Germinal center (tissue), 1 donor: ENCODE results near the gene TARS2.

Source experiments
- DNase-seq: peaks from one replicate; pipeline ENCODE4 v3.0.0; 2012; ENCODE audit warnings: mixed read lengths, low spot score

The TARS2 gene

GRCh38 chr1:150486966-150487762 is at the start of gene TARS2:
Gene TARS2 (plus strand): TSS chr1:150487419. CDS start chr1:150487451, 32 bp downstream.
- DNase-seq: peak; percentile 97

- DNase-seq: no peak
Observed at GRCh38 chr1:150441121-150441520, 46.1 kb upstream of the TARS2 start.

- no peak for DNase-seq
Observed at GRCh38 chr1:150444232-150444631, 43.0 kb upstream of the TARS2 start.

GRCh38 chr1:150456146-150456647 is 31.0 kb upstream of the TARS2 start:
- no peak for DNase-seq

- peak; percentile 77 for DNase-seq
Observed at GRCh38 chr1:150464422-150464826, 22.8 kb upstream of the TARS2 start.

- no peak for DNase-seq
Observed at GRCh38 chr1:150466964-150467363, 20.3 kb upstream of the TARS2 start.

GRCh38 chr1:150469291-150469690 is 17.9 kb upstream of the TARS2 start:
- no peak for DNase-seq

- DNase-seq: no peak
Observed at GRCh38 chr1:150472601-150473200, 14.5 kb upstream of the TARS2 start.

- no peak for DNase-seq
Observed at GRCh38 chr1:150473659-150474058, 13.6 kb upstream of the TARS2 start.

- DNase-seq: no peak
Observed at GRCh38 chr1:150474869-150475268, 12.3 kb upstream of the TARS2 start.

GRCh38 chr1:150476754-150477153 is 10.5 kb upstream of the TARS2 start:
- DNase-seq: no peak

- DNase-seq: no peak
Observed at GRCh38 chr1:150477320-150477719, 9.9 kb upstream of the TARS2 start.

- no peak for DNase-seq
Observed at GRCh38 chr1:150477733-150478132, 9.5 kb upstream of the TARS2 start.

GRCh38 chr1:150479370-150479769 is 7.8 kb upstream of the TARS2 start:
- DNase-seq: no peak

- DNase-seq: no peak
Observed at GRCh38 chr1:150479927-150480352, 7.3 kb upstream of the TARS2 start.

GRCh38 chr1:150484431-150484830 is 2.8 kb upstream of the TARS2 start:
- DNase-seq: no peak

GRCh38 chr1:150484861-150485260 is 2.4 kb upstream of the TARS2 start:
- DNase-seq: no peak

GRCh38 chr1:150487763-150488115 is 520 bp downstream of the TARS2 start:
- no peak for DNase-seq

GRCh38 chr1:150493175-150493574 is 6.0 kb downstream of the TARS2 start:
- DNase-seq: no peak

GRCh38 chr1:150498342-150498741 is 11.1 kb downstream of the TARS2 start:
- DNase-seq: no peak

- DNase-seq: no peak
Observed at GRCh38 chr1:150505431-150505830, 18.2 kb downstream of the TARS2 start.

GRCh38 chr1:150507912-150508864 is 21.0 kb downstream of the TARS2 start, which contains the start of gene ECM1:
Gene ECM1 (plus strand): TSS chr1:150508109. CDS start chr1:150508210, 101 bp downstream.
- no peak for DNase-seq
